Loucy (cell line): Measurements from ENCODE around the gene CYP2U1.

Experiments used
- H2AFZ ChIP-seq: fragments of 200-600 bp; sonication (generic); 2 replicates; pipeline ENCODE4 v1.6.0; 2016; ENCODE audit warnings: antibody characterized with exemption, mild to moderate bottlenecking, low read length, moderate library complexity
- H3F3A ChIP-seq: fragments of 200-600 bp; 2 replicates; pipeline ENCODE4 v1.6.0; 2016; ENCODE audit warnings: antibody characterized with exemption, low read depth, mild to moderate bottlenecking
- H3K27me3 ChIP-seq: fragments of 200-600 bp; sonication (generic); 2 replicates; pipeline ENCODE4 v1.6.1; 2014; ENCODE audit warnings: low read length, mild to moderate bottlenecking; ENCODE audit not compliant: insufficient read depth, poor library complexity, severe bottlenecking
- H3K36me3 ChIP-seq: fragments of 200-600 bp; sonication (generic); 2 replicates; pipeline ENCODE4 v1.6.1; 2016; ENCODE audit warnings: low read length; ENCODE audit not compliant: insufficient read depth
- H3K4me1 ChIP-seq: fragments of 200-600 bp; sonication (generic); 2 replicates; pipeline ENCODE4 v1.5.1; 2014; ENCODE audit warnings: low read length, mild to moderate bottlenecking; ENCODE audit not compliant: insufficient read depth, poor library complexity, severe bottlenecking
- H3K4me2 ChIP-seq: fragments of 200-600 bp; sonication (generic); 2 replicates; pipeline ENCODE4 v1.6.0; 2014; ENCODE audit warnings: antibody characterized with exemption, low read length, low read depth, mild to moderate bottlenecking; ENCODE audit not compliant: poor library complexity, severe bottlenecking
- H3K4me3 ChIP-seq: fragments of 200-600 bp; sonication (generic); 2 replicates; pipeline ENCODE4 v1.5.1; 2014; ENCODE audit warnings: low read length, mild to moderate bottlenecking, mixed read lengths; ENCODE audit not compliant: poor library complexity, severe bottlenecking
- H3K79me2 ChIP-seq: fragments of 200-600 bp; sonication (generic); 2 replicates; pipeline ENCODE4 v1.6.1; 2014; ENCODE audit warnings: low read length; ENCODE audit not compliant: insufficient read depth
- H3K9ac ChIP-seq: fragments of 200-600 bp; sonication (generic); 2 replicates; pipeline ENCODE4 v1.6.0; 2014; ENCODE audit warnings: mild to moderate bottlenecking, low read depth, low read length, moderate library complexity; ENCODE audit not compliant: poor library complexity, severe bottlenecking
- H3K9me2 ChIP-seq: fragments of 200-600 bp; sonication (generic); replicated peaks from 2 replicates; pipeline ENCODE4 v1.6.1; 2016; ENCODE audit warnings: low read depth, low read length, mixed read lengths
- H3K9me3 ChIP-seq: fragments of 200-600 bp; sonication (generic); 2 replicates; pipeline ENCODE4 v1.6.1; 2014; ENCODE audit warnings: mild to moderate bottlenecking, antibody characterized with exemption, low read length, low read depth; ENCODE audit not compliant: insufficient read depth
- H4K20me1 ChIP-seq: fragments of 200-600 bp; sonication (generic); 2 replicates; pipeline ENCODE4 v1.6.0; 2014; ENCODE audit warnings: antibody characterized with exemption, low read length, mild to moderate bottlenecking; ENCODE audit not compliant: insufficient read depth, poor library complexity, severe bottlenecking
- EZH2phosphoT487 ChIP-seq: fragments of 200-600 bp; IDR thresholded peaks from 2 replicates; pipeline ENCODE4 v1.6.1; 2018; ENCODE audit warnings: antibody characterized with exemption, mild to moderate bottlenecking, moderate library complexity, borderline replicate concordance
- TF ChIP-seq, protein P1 (sequence below): fragments of 200-600 bp; sonication (generic); conservative IDR thresholded peaks from 2 replicates; pipeline ENCODE4 v1.5.1; 2014; ENCODE audit warnings: mild to moderate bottlenecking, antibody characterized with exemption, low read length

The CYP2U1 gene

DNA sequence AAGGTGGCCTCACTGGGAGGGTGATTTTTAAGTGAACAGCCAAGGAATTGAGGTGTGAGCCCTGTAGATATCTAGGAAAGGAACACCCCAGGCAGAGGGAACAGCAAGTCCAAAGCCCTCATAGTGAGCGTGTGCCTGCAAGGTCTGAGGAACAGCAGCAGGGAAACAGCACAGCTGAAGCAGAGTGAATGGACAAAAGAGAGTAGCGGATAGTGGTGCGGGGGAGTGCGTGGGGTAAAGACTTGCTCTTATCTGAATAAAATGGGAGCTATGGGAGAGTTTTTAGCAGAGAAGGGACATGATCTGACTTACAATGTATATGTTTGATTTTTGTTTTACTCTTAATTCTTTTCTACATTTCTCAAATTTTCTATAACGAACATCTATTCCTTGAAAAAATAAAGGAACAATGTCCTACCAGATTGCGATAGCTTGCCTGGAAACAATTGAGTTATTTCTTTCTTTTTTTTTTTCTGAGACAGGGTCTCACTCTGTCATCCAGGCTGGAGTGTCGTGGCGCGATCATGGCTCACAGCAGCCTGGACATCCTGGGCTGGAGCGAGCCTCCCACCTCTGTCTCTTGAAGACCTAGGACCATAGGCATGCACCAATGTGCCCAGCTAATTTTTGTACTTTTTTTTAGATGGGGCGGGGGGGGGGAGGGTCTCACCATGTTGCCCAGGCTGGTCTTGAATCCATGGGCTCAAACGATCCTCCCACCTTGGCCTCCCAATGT is 38.9 kb downstream of the CYP2U1 start:
- Histone ChIP-seq H3K79me2 (no peaks in the 10 kb centered on the region), H3F3A (no peaks in the 10 kb centered on the region), H3K4me2 (no peak overlapping the region), H3K27me3 (no peaks in the 10 kb centered on the region), H3K9ac (no peak overlapping the region), H3K4me1 (no peaks in the 10 kb centered on the region), H3K9me2 (no peaks in the 10 kb centered on the region), H4K20me1 (no peaks in the 10 kb centered on the region), H3K4me3 (no peak overlapping the region), H3K9me3 (no peaks in the 10 kb centered on the region), H2AFZ (no peak overlapping the region), H3K36me3 (no peaks in the 10 kb centered on the region)
- TF ChIP-seq EZH2phosphoT487 = no peak
- TF ChIP-seq, protein P1, sequence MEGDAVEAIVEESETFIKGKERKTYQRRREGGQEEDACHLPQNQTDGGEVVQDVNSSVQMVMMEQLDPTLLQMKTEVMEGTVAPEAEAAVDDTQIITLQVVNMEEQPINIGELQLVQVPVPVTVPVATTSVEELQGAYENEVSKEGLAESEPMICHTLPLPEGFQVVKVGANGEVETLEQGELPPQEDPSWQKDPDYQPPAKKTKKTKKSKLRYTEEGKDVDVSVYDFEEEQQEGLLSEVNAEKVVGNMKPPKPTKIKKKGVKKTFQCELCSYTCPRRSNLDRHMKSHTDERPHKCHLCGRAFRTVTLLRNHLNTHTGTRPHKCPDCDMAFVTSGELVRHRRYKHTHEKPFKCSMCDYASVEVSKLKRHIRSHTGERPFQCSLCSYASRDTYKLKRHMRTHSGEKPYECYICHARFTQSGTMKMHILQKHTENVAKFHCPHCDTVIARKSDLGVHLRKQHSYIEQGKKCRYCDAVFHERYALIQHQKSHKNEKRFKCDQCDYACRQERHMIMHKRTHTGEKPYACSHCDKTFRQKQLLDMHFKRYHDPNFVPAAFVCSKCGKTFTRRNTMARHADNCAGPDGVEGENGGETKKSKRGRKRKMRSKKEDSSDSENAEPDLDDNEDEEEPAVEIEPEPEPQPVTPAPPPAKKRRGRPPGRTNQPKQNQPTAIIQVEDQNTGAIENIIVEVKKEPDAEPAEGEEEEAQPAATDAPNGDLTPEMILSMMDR = no peak

DNA sequence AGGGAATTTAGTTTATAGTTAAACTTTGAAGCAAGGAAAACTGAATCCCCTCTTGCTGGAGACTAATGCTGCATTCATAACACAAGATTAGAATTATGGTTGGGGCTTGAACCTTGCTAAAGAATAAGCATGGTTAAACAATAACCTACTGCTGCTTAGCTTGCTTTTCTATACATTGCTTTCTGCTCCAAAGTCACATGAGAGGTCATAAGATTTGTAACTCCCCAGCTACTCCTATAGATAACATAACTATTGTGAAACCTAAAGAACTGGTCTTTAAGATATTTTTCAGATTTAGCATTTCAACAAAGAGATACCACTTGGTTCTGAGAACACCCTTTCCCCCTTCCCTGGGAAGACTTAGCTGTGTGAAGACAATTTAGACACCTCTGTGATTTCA is 41.3 kb downstream of the CYP2U1 start:
- H3K9ac ChIP-seq = no peak overlapping the region
- H2AFZ ChIP-seq = no peak overlapping the region
- H3K4me1 ChIP-seq = no peaks in the 10 kb centered on the region
- no peaks in the 10 kb centered on the region for H3K9me2 ChIP-seq
- no peaks in the 10 kb centered on the region for H3K9me3 ChIP-seq
- no peaks in the 10 kb centered on the region for H3K36me3 ChIP-seq
- TF ChIP-seq, protein P1 = no peak
- no peak for TF ChIP-seq EZH2phosphoT487
- no peak overlapping the region for H3K4me3 ChIP-seq
- H3F3A ChIP-seq = no peaks in the 10 kb centered on the region
- H3K79me2 ChIP-seq = no peaks in the 10 kb centered on the region
- H3K27me3 ChIP-seq = no peaks in the 10 kb centered on the region
- no peaks in the 10 kb centered on the region for H4K20me1 ChIP-seq
- no peak overlapping the region for H3K4me2 ChIP-seq

DNA sequence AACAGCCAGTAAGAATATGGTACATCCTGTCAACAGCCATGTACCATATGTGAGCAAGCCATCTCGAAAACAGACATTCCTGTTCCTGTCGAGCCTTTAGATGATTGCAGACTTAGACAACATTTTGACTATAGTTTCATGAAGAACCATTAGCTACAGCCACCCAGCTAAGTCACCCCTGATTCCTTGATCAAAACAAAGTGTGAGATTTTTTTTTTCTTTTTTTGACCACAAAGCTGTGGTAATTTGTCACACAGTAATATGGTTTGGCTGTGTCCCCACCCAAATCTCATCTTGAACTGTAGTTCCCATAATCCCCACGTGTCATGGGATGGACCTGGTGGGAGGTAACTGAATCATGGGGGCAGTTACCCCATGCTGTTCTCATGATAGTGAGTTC is 43.2 kb downstream of the CYP2U1 start:
- no peaks in the 10 kb centered on the region for H3K9me3 ChIP-seq
- no peaks in the 10 kb centered on the region for H3K79me2 ChIP-seq
- no peaks in the 10 kb centered on the region for H4K20me1 ChIP-seq
- no peaks in the 10 kb centered on the region for H3F3A ChIP-seq
- no peaks in the 10 kb centered on the region for H3K4me1 ChIP-seq
- no peak overlapping the region for H3K4me3 ChIP-seq
- H3K27me3 ChIP-seq = no peaks in the 10 kb centered on the region
- no peak overlapping the region for H2AFZ ChIP-seq
- no peak overlapping the region for H3K4me2 ChIP-seq
- no peaks in the 10 kb centered on the region for H3K9me2 ChIP-seq
- no peak overlapping the region for H3K9ac ChIP-seq
- H3K36me3 ChIP-seq = no peaks in the 10 kb centered on the region
- no peak for TF ChIP-seq EZH2phosphoT487
- TF ChIP-seq, protein P1 = no peak
